Colonic mucosa (tissue), 4 donors: ENCODE results near the gene SLC9A9. TPM values are rescaled to one million over a fixed set of nuclear protein-coding genes. Genes with fewer than 3 reads are reported as not detected.

ENCODE experiments used
- DNase-seq: peaks from one replicate; pipeline ENCODE4 v3.0.0-alpha.2; 2020
- H3K27ac ChIP-seq: fragments of 200-600 bp; one replicate; pipeline ENCODE4 v1.8.0; 2021
- H3K27me3 ChIP-seq: fragments of 200-600 bp; one replicate; pipeline ENCODE4 v1.8.0; 2021
- H3K36me3 ChIP-seq: fragments of 200-600 bp; one replicate; pipeline ENCODE4 v1.8.0; 2021
- H3K4me1 ChIP-seq: fragments of 200-600 bp; one replicate; pipeline ENCODE4 v1.8.0; 2021; ENCODE audit warnings: mild to moderate bottlenecking
- H3K4me3 ChIP-seq: fragments of 200-600 bp; one replicate; pipeline ENCODE4 v1.8.0; 2021
- H3K9ac ChIP-seq, 2 donors: one replicate each; pipeline ENCODE4 v1.7.0; 2013; ENCODE audit warnings: control low read depth in 2 of 2, low read depth in 2 of 2, low read length in 2 of 2
- H3K9me3 ChIP-seq: fragments of 200-600 bp; one replicate; pipeline ENCODE4 v1.8.0; 2021
- CTCF ChIP-seq: fragments of 200-600 bp; IDR thresholded peaks from one replicate; pipeline ENCODE4 v1.8.0; 2022; ENCODE audit warnings: antibody characterized with exemption, mild to moderate bottlenecking
- intact Hi-C: fragments of 100-400 bp; cut with DNase I; formaldehyde crosslinking; loops from one replicate; pipeline ENCODE4 v1.14.1; 2022
- total RNA-seq, 2 donors: library from RNA; stranded (reverse); fragmentation: NEBNext Ultra II Directional in 1 of 2; extraction: Animal tissue kit (Norgen Biotek cat#: 25700) in 1 of 2; gene quantifications; one replicate each; pipeline ENCODE4 v1.2.1, GENCODE V29; 2021
- donor health status: healthy.
- donor health status: DM: no; HTN: no; CAD: no.
- donor health status: DM: no; HTN: no; CAD: no.

Gene SLC9A9
- total RNA-seq, 2 donors from 2014 or later, result 2.5 to 6.5 TPM

DNA sequence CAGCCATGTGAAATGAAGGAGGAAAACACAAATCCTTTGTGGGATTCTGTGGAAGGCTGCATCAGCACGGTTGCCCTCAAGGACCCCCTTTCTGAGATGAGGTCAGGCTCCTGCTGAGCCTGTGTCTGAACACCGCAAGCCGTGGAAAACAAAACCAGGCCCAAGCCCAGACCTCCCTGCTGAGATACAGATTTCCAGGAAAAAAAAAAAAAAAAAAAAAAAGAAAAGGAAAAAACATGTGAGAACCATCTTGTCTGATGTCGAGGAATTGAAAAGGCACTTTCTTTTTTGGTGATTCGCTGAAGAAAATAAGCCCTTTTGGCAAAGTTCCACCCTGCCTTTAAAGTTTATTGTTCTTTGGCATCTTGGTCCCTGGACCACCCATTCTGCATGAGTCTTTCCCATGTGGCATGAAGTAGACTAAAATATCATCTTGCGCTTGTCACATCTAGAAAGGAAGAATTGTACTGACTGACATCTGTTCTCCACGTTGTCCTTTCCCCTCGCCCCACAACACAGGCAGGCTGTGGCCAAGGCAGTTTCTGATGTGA is 611.1 kb downstream of the SLC9A9 start:
- DNase-seq, result no peak
- no peak overlapping the region for H3K9ac ChIP-seq
- no peak overlapping the region for H3K4me3 ChIP-seq
- intact Hi-C loops, result no loop called here
- H3K9me3 ChIP-seq, result no peaks in the 10 kb centered on the region
- TF ChIP-seq CTCF, result no peak
- H3K36me3 ChIP-seq, result no peaks in the 10 kb centered on the region
- no peaks in the 10 kb centered on the region for H3K4me1 ChIP-seq
- no peaks in the 10 kb centered on the region for H3K27me3 ChIP-seq
- no peak overlapping the region for H3K27ac ChIP-seq

DNA sequence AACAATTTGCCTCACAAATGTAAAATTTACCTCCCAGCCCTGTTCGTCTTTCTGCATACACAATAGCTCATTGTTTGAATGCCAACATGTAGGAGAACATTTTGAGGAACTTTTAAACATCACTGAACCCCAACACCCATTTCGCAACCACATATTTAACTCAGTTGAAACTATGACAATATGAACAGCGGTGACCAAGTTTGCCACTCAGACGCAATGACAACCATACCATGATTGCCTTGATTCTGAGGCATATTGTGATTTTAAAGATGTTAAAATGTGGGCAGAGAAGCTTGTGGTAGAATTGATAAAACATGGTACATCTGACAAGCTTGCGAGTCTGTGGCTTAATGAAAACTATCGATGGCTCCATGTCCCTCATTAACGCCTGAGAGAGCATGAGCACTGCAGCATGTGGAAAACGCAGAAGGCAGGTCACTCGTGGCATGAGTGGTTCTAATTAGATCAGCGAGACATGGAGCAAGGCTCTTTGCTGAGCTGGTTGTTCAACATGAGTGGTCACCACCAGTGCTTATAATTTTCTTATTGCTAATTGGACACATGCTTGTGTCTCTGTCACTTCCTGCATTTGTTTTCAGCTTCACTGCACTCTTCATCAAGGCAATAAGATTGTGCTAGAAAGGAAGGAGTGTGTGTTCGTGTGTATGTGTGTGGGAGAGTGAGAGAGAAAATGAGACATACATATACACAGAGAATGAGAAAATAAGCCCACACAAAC is 611.9 kb downstream of the SLC9A9 start:
- Histone ChIP-seq H3K4me1 (no peaks in the 10 kb centered on the region), H3K27ac (no peak overlapping the region), H3K27me3 (no peaks in the 10 kb centered on the region), H3K4me3 (no peak overlapping the region), H3K36me3 (no peaks in the 10 kb centered on the region), H3K9me3 (no peaks in the 10 kb centered on the region), H3K9ac (no peak overlapping the region)
- TF ChIP-seq CTCF, result no peak
- intact Hi-C loops, result no loop called here
- no peak for DNase-seq

GRCh38 chr3:143235614-143236204 is 612.6 kb downstream of the SLC9A9 start:
- intact Hi-C loops, result no loop called here
- H3K36me3 ChIP-seq, result no peaks in the 10 kb centered on the region
- no peak overlapping the region for H3K9ac ChIP-seq
- no peak overlapping the region for H3K27ac ChIP-seq
- H3K27me3 ChIP-seq, result no peaks in the 10 kb centered on the region
- H3K9me3 ChIP-seq, result no peaks in the 10 kb centered on the region
- DNase-seq, result no peak
- no peak overlapping the region for H3K4me3 ChIP-seq
- H3K4me1 ChIP-seq, result no peaks in the 10 kb centered on the region
- TF ChIP-seq CTCF, result no peak

DNA sequence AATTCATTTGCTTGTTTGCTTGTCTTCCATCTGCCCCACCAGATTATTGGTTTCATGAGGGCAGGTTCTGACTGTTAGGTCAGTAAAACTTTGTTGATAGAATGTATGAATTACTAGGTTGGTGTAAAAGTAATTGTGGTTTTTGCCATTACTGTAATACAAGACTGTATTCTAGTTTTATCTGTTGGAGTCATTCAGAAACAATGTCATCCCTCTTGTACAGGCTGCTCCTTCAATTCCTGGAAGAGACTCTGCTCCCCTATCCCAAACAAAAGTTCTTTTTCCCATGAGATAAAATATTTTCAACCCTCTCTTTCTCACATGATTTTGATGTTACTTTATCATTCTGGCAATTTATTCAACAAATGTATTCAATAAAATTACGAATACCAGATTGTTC is 613.7 kb downstream of the SLC9A9 start:
- Histone ChIP-seq H3K4me3 (no peak overlapping the region), H3K36me3 (no peaks in the 10 kb centered on the region), H3K27ac (no peak overlapping the region), H3K9ac (no peak overlapping the region), H3K9me3 (no peaks in the 10 kb centered on the region), H3K27me3 (no peaks in the 10 kb centered on the region), H3K4me1 (no peaks in the 10 kb centered on the region)
- TF ChIP-seq CTCF, result no peak
- no peak for DNase-seq
- intact Hi-C loops, result no loop called here

GRCh38 chr3:143232981-143233380 is 615.3 kb downstream of the SLC9A9 start:
- Histone ChIP-seq H3K36me3 (no peaks in the 10 kb centered on the region), H3K27ac (no peak overlapping the region), H3K9me3 (no peaks in the 10 kb centered on the region), H3K4me3 (no peak overlapping the region), H3K4me1 (no peaks in the 10 kb centered on the region), H3K27me3 (no peaks in the 10 kb centered on the region), H3K9ac (no peak overlapping the region)
- intact Hi-C loops, result no loop called here
- DNase-seq, result no peak
- TF ChIP-seq CTCF, result no peak
